Neural cell (in vitro differentiated cells): ENCODE measurements around the gene AFG1L.

Source experiments
- CTCF ChIP-seq: fragments of 450-650 bp; IDR thresholded peaks from 2 replicates; pipeline ENCODE4 v1.5.1; 2014; ENCODE audit warnings: antibody characterized with exemption, mild to moderate bottlenecking, moderate library complexity; ENCODE audit not compliant: poor library complexity, severe bottlenecking
- EZH2 ChIP-seq: fragments of 200-600, 300-800 bp; shearing (Covaris generic), sonication (generic); IDR thresholded peaks from 2 replicates; pipeline ENCODE4 v1.6.1; 2014; ENCODE audit warnings: antibody characterized with exemption, low read length, borderline replicate concordance, mild to moderate bottlenecking; ENCODE audit not compliant: insufficient read depth, poor library complexity, severe bottlenecking
- REST ChIP-seq: IDR thresholded peaks from 2 replicates; pipeline ENCODE4 v1.6.1; 2012; ENCODE audit warnings: borderline replicate concordance

- TF ChIP-seq EZH2 = no peak
- no peak for TF ChIP-seq CTCF
- no peak for TF ChIP-seq REST
These were observed 240.4 kb downstream of the AFG1L start for GRCh38 chr6:108535114-108535742.
